Neuronal stem cell (in vitro differentiated cells): ENCODE results near the gene HMGCLL1.

Experiments
- DNase-seq: peaks from one replicate; pipeline ENCODE4 v3.0.0-alpha.2; 2013; ENCODE audit warnings: low spot score
- H2AFZ ChIP-seq: one replicate; pipeline ENCODE4 v1.6.1; 2013; ENCODE audit warnings: mild to moderate bottlenecking, low read length, inconsistent platforms
- H2AK5ac ChIP-seq: 2 replicates; pipeline ENCODE4 v1.6.1; 2013; ENCODE audit warnings: low read depth, mild to moderate bottlenecking, inconsistent platforms, low read length, moderate library complexity, mixed read lengths
- H2BK120ac ChIP-seq: 2 replicates; pipeline ENCODE4 v1.6.1; 2013; ENCODE audit warnings: low read depth, mild to moderate bottlenecking, inconsistent platforms, low read length, moderate library complexity, mixed read lengths
- H2BK12ac ChIP-seq: one replicate; pipeline ENCODE4 v1.6.1; 2013; ENCODE audit warnings: low read length, inconsistent platforms
- H2BK15ac ChIP-seq: 2 replicates; pipeline ENCODE4 v1.6.1; 2013; ENCODE audit warnings: mild to moderate bottlenecking, low read length, inconsistent platforms, mixed read lengths
- H2BK5ac ChIP-seq: one replicate; pipeline ENCODE4 v1.6.1; 2013; ENCODE audit warnings: inconsistent platforms, mild to moderate bottlenecking, low read length, moderate library complexity
- H3K14ac ChIP-seq: one replicate; pipeline ENCODE4 v1.6.1; 2013; ENCODE audit warnings: low read length, inconsistent platforms
- H3K18ac ChIP-seq: 2 replicates; pipeline ENCODE4 v1.6.1; 2013; ENCODE audit warnings: low read length, inconsistent platforms
- H3K23ac ChIP-seq: 2 replicates; pipeline ENCODE4 v1.6.1; 2013; ENCODE audit warnings: low read depth, mild to moderate bottlenecking, mixed read lengths, low read length, inconsistent platforms; ENCODE audit not compliant: poor library complexity
- H3K27ac ChIP-seq: replicated peaks from 3 replicates; pipeline ENCODE4 v1.5.1; 2013; ENCODE audit warnings: low read length, inconsistent platforms
- H3K27me3 ChIP-seq, 3 experiments: 2 replicates each; pipeline ENCODE4 v1.6.1; 2013; ENCODE audit warnings: low read length in 3 of 3, mild to moderate bottlenecking in 2 of 3, inconsistent platforms in 1 of 3, low read depth in 1 of 3, mixed read lengths in 1 of 3, moderate library complexity in 1 of 3; ENCODE audit not compliant: control insufficient read depth in 3 of 3, insufficient read depth in 3 of 3
- H3K36me3 ChIP-seq, 2 donors: replicated peaks in 1 of 2; 2 replicates each; pipeline ENCODE4 v1.6.1; 2013; ENCODE audit warnings: low read length in 2 of 2; ENCODE audit not compliant: control insufficient read depth in 2 of 2, insufficient read depth in 2 of 2
- H3K4ac ChIP-seq: 2 replicates; pipeline ENCODE4 v1.6.1; 2013; ENCODE audit warnings: inconsistent platforms, mild to moderate bottlenecking, low read length, moderate library complexity
- H3K4me1 ChIP-seq, 2 donors: 1 replicate in 1 of 2; 2 replicates in 1 of 2; pipeline ENCODE4 v1.6.1; 2013; ENCODE audit warnings: low read length in 2 of 2, low read depth in 1 of 2; ENCODE audit not compliant: control insufficient read depth in 2 of 2, insufficient read depth in 1 of 2
- H3K4me2 ChIP-seq: one replicate; pipeline ENCODE4 v1.6.1; 2013; ENCODE audit warnings: mild to moderate bottlenecking, low read length, inconsistent platforms; ENCODE audit not compliant: insufficient read depth, poor library complexity, severe bottlenecking
- H3K4me3 ChIP-seq, 2 donors: 2 replicates each; pipeline ENCODE4 v1.5.1; 2013; ENCODE audit warnings: low read length in 2 of 2, mild to moderate bottlenecking in 2 of 2, inconsistent platforms in 1 of 2, moderate library complexity in 1 of 2
- H3K79me1 ChIP-seq: one replicate; pipeline ENCODE4 v1.6.1; 2013; ENCODE audit warnings: low read depth, mild to moderate bottlenecking, inconsistent platforms, low read length, moderate library complexity
- H3K9ac ChIP-seq: one replicate; pipeline ENCODE4 v1.6.1; 2013; ENCODE audit warnings: mild to moderate bottlenecking, low read depth, low read length, inconsistent platforms; ENCODE audit not compliant: poor library complexity
- H3K9me3 ChIP-seq, 2 donors: replicated peaks in 1 of 2; 2 replicates each; pipeline versions ENCODE3 to v1.6.1; 2013; ENCODE audit warnings: low read length in 2 of 2, mild to moderate bottlenecking in 2 of 2, inconsistent platforms in 1 of 2, low read depth in 1 of 2, mixed read lengths in 1 of 2, moderate library complexity in 1 of 2; ENCODE audit not compliant: control insufficient read depth in 2 of 2, insufficient read depth in 1 of 2
- H4K8ac ChIP-seq: one replicate; pipeline ENCODE4 v1.6.1; 2013; ENCODE audit warnings: low read depth, mild to moderate bottlenecking, inconsistent platforms, low read length, moderate library complexity
- H4K91ac ChIP-seq: one replicate; pipeline ENCODE4 v1.6.1; 2013; ENCODE audit warnings: low read length, low read depth, mild to moderate bottlenecking, inconsistent platforms; ENCODE audit not compliant: poor library complexity
- WGBS, 2 donors: extraction: QIAGEN DNeasy Blood & Tissue Kit; methylation state at CpG; one replicate each; pipeline ENCODE4 v1.1.7; 2013; ENCODE audit warnings: missing lambda C conversion rate in 2 of 2, mixed read lengths in 1 of 2; ENCODE audit not compliant: insufficient read length in 2 of 2, insufficient replicate concordance in 1 of 2; ENCODE audit errors: extremely low coverage in 2 of 2; 5-methylcytosine and 5-hydroxymethylcytosine counted together

HMGCLL1 gene

DNA sequence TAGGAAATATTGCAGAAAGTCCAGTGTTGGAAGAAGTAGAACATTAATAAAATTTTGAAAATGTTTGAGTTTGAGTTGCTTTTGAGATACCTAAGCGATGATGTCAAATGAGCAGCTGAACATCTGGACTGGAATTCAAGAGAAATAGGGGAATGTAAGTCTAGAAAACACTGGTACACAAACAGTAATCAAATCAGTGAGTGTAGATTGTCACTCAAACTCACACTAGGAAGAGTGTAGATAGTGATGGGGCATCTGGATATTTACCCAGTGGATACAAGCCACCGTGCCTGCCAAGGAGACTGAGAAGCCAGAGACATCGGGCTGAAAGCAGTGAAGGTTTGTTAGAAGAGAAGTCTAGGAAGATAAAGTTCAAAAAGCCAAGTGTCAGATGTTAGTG lies 2.2 kb downstream of the HMGCLL1 start:
- no peaks in the 10 kb centered on the region for H3K36me3 ChIP-seq
- no peak overlapping the region for H2AK5ac ChIP-seq
- H3K4me2 ChIP-seq, result no peak overlapping the region
- no peak overlapping the region for H2BK15ac ChIP-seq
- H2BK5ac ChIP-seq, result no peak overlapping the region
- H3K4me3 ChIP-seq, result no peak overlapping the region
- H3K4ac ChIP-seq, result no peak overlapping the region
- no CpG with 5 or more reads among the region's 3 CpGs for WGBS, 2 donors
- no peak overlapping the region for H3K18ac ChIP-seq
- no peak overlapping the region for H2AFZ ChIP-seq
- H3K9me3 ChIP-seq, result peaks cover 0 to 2% of the 10 kb centered on the region in 2 donors
- no peak overlapping the region for H4K8ac ChIP-seq
- no peak overlapping the region for H2BK12ac ChIP-seq
- H3K9ac ChIP-seq, result no peak overlapping the region
- H2BK120ac ChIP-seq, result no peak overlapping the region
- H3K14ac ChIP-seq, result no peak overlapping the region
- H4K91ac ChIP-seq, result no peak overlapping the region
- H3K4me1 ChIP-seq, result no peaks in the 10 kb centered on the region
- no peak for DNase-seq
- no peak overlapping the region for H3K23ac ChIP-seq
- H3K27ac ChIP-seq, result no peak overlapping the region
- H3K27me3 ChIP-seq, result no peaks in the 10 kb centered on the region
- H3K79me1 ChIP-seq, result no peaks in the 10 kb centered on the region

DNA sequence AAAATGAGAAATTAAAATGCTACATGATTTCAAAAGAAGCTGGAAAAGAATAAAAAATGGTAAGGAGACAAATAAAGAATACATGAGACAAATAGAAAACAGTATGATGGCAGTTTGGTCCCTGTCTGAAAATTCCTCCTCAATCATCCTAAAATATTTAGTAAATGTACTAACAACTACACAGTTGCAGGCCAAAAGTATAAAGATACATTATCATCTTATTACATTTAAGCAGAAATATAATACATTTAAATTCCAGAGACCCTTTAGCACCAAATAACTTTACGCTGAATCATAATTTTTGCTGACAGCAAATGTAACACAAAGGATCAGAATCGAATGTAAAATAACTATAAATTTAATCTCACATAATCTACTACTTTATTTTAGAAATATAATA lies 4.4 kb downstream of the HMGCLL1 start:
- no peak overlapping the region for H2AFZ ChIP-seq
- H3K79me1 ChIP-seq, result no peaks in the 10 kb centered on the region
- H3K4me2 ChIP-seq, result no peak overlapping the region
- no peak overlapping the region for H3K27ac ChIP-seq
- H3K4ac ChIP-seq, result no peak overlapping the region
- no CpG with 5 or more reads among the region's 2 CpGs for WGBS, 2 donors
- no peaks in the 10 kb centered on the region for H3K36me3 ChIP-seq
- no peak overlapping the region for H4K8ac ChIP-seq
- H2BK12ac ChIP-seq, result no peak overlapping the region
- no peak overlapping the region for H2AK5ac ChIP-seq
- peaks cover 0 to 2% of the 10 kb centered on the region in 2 donors for H3K4me1 ChIP-seq
- H3K4me3 ChIP-seq, result no peak overlapping the region
- no peak for DNase-seq
- no peak overlapping the region for H2BK120ac ChIP-seq
- no peak overlapping the region for H3K14ac ChIP-seq
- H3K18ac ChIP-seq, result no peak overlapping the region
- H3K9me3 ChIP-seq, result peaks cover 0 to 2% of the 10 kb centered on the region in 2 donors
- no peaks in the 10 kb centered on the region for H3K27me3 ChIP-seq
- no peak overlapping the region for H2BK15ac ChIP-seq
- H3K23ac ChIP-seq, result no peak overlapping the region
- no peak overlapping the region for H4K91ac ChIP-seq
- no peak overlapping the region for H2BK5ac ChIP-seq
- no peak overlapping the region for H3K9ac ChIP-seq

DNA sequence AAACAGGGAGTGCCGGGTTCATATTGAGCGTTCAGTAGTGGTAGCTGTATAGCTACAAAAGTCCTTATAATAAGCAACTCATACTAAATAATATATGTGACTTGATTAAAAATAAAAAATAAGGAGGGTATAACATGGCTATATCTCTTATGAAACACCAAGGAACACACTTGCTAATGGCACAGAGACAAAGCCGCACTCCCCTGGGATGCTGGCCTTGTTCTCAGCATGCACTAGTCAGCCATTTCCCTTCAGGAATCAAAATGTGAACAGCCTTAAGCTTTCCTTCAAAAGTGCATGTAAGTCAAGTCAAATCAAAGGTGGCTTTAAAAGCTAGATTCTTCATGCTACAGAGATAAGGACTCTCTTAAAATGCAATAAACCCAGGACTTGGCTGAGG lies 9.4 kb downstream of the HMGCLL1 start:
- H4K8ac ChIP-seq, result peak overlapping the region; percentile 43
- no CpG with 5 or more reads among the region's 3 CpGs for WGBS, 2 donors
- H2BK12ac ChIP-seq, result no peak overlapping the region
- H2BK15ac ChIP-seq, result no peak overlapping the region
- no peak overlapping the region for H2BK120ac ChIP-seq
- DNase-seq, result no peak
- H2AK5ac ChIP-seq, result no peak overlapping the region
- no peak overlapping the region for H4K91ac ChIP-seq
- H3K23ac ChIP-seq, result no peak overlapping the region
- no peak overlapping the region for H3K4me2 ChIP-seq
- no peaks in the 10 kb centered on the region for H3K79me1 ChIP-seq
- H3K9me3 ChIP-seq, result peaks cover 0 to 2% of the 10 kb centered on the region in 2 donors
- H3K27ac ChIP-seq, result no peak overlapping the region
- no peaks in the 10 kb centered on the region for H3K36me3 ChIP-seq
- no peak overlapping the region for H3K14ac ChIP-seq
- H2AFZ ChIP-seq, result no peak overlapping the region
- no peak overlapping the region for H3K4me3 ChIP-seq
- no peaks in the 10 kb centered on the region for H3K27me3 ChIP-seq
- peak overlapping the region; percentile 57 for H3K18ac ChIP-seq
- H2BK5ac ChIP-seq, result no peak overlapping the region
- no peak overlapping the region for H3K9ac ChIP-seq
- H3K4me1 ChIP-seq, result peaks cover 2 to 5% of the 10 kb centered on the region in 2 donors
- H3K4ac ChIP-seq, result no peak overlapping the region

DNA sequence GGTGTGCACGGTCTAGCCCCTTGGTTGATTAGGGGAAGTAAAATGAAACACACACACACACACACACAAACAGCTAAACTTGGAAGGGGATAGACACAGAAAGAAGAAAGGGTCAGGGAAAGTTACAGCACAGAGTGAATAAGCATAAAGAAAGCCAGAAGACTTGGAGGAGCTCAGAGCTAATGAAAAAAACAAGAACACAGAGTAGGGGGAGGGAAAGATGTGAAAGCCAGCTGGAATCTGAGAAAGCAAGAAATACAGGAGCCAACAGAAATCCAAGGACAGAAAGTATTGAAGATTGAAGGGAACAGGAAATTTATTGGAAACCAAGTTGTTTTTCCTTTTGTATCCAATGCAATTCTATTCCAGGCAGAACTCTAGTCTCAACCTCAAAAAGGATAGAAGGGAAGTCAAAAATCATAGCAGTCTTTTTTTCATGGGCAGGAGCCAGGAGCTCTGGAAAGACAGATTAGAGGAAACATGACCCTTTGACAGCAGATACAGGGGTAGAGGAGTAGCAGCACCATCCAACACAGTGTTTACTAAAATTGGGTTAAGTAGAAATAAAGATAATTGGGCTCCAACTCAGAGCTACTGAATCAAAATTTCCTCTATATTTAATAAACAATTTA lies 10.1 kb downstream of the HMGCLL1 start:
- H3K18ac ChIP-seq, result no peak overlapping the region
- H3K4me2 ChIP-seq, result no peak overlapping the region
- H4K91ac ChIP-seq, result no peak overlapping the region
- H2BK120ac ChIP-seq, result no peak overlapping the region
- H3K4me1 ChIP-seq, result peaks cover 2 to 5% of the 10 kb centered on the region in 2 donors
- no peak overlapping the region for H3K9ac ChIP-seq
- H2BK15ac ChIP-seq, result no peak overlapping the region
- WGBS, 2 donors, result no CpG with 5 or more reads among the region's 1 CpG
- H2BK5ac ChIP-seq, result no peak overlapping the region
- H2AFZ ChIP-seq, result peak overlapping the region; percentile 59
- no peak overlapping the region for H2BK12ac ChIP-seq
- no peak overlapping the region for H3K23ac ChIP-seq
- no peak overlapping the region for H3K14ac ChIP-seq
- no peak overlapping the region for H2AK5ac ChIP-seq
- H3K9me3 ChIP-seq, result peaks cover 0 to 2% of the 10 kb centered on the region in 2 donors
- peak; percentile 21 for DNase-seq
- H3K4me3 ChIP-seq, result no peak overlapping the region
- no peaks in the 10 kb centered on the region for H3K36me3 ChIP-seq
- H4K8ac ChIP-seq, result no peak overlapping the region
- no peak overlapping the region for H3K4ac ChIP-seq
- H3K27me3 ChIP-seq, result no peaks in the 10 kb centered on the region
- no peaks in the 10 kb centered on the region for H3K79me1 ChIP-seq
- peak overlapping the region; percentile 28 for H3K27ac ChIP-seq
